SK-N-SH (cell line): ENCODE data around the gene IL4R. TPM values are rescaled to one million over a fixed set of nuclear protein-coding genes. Genes with fewer than 3 reads are reported as not detected.
"Not testable (repeated sequence)": the region's sequence is repeated elsewhere in the genome, so short reads cannot be mapped to it uniquely, and the experiment has no call there.

Experiments used
- CTCF ChIA-PET: fragments of 300-600, 350-600 bp; formaldehyde crosslinking; extraction: SDS; loops from one replicate; lab custom pipeline; 2021; lab: Yijun Ruan, JAX
- POLR2A ChIA-PET: fragments of 350-600 bp; sonication (Branson Sonifier 250); formaldehyde crosslinking; extraction: SDS; loops from one replicate; lab custom pipeline; 2020; ENCODE audit warnings: antibody characterized with exemption, inconsistent platforms; lab: Yijun Ruan, JAX
- DNase-seq: peaks from one replicate; pipeline ENCODE4 v3.0.0; 2012
- H2AFZ ChIP-seq: fragments of 200-600 bp; sonication (generic); 2 replicates; pipeline ENCODE4 v1.8.1; 2016; ENCODE audit warnings: antibody characterized with exemption, mild to moderate bottlenecking, low read depth
- H3F3A ChIP-seq: fragments of 200-600 bp; sonication (generic); replicated peaks from 2 replicates; pipeline ENCODE3; 2016; ENCODE audit warnings: antibody characterized with exemption, mild to moderate bottlenecking; ENCODE audit not compliant: insufficient read depth
- H3K27ac ChIP-seq, 2 experiments: fragments of 200-500 bp in 1 of 2; fragments of 200-600 bp in 1 of 2; sonication (Bioruptor generic) in 1 of 2; sonication (generic), shearing (Covaris generic) in 1 of 2; 2 replicates each; pipeline versions ENCODE4 v1.5.1 to v1.6.1; 2014 to 2016; ENCODE audit warnings: low read depth in 2 of 2, inconsistent platforms in 1 of 2, low read length in 1 of 2, mild to moderate bottlenecking in 1 of 2, mixed read lengths in 1 of 2
- H3K27me3 ChIP-seq: fragments of 200-600 bp; sonication (generic), shearing (Covaris generic); 2 replicates; pipeline ENCODE4 v1.6.1; 2016; ENCODE audit warnings: mixed run types; ENCODE audit not compliant: insufficient read depth
- H3K36me3 ChIP-seq, 2 experiments: fragments of 200-500 bp in 1 of 2; fragments of 200-600 bp in 1 of 2; sonication (Bioruptor generic) in 1 of 2; sonication (generic) in 1 of 2; replicated peaks in 1 of 2; 2 replicates each; pipeline versions ENCODE3 to v1.5.1; 2014 to 2016; ENCODE audit warnings: low read length in 1 of 2, mild to moderate bottlenecking in 1 of 2; ENCODE audit not compliant: insufficient read depth in 2 of 2, control insufficient read depth in 1 of 2
- H3K4me1 ChIP-seq, 2 experiments: fragments of 200-500 bp in 1 of 2; fragments of 200-600 bp in 1 of 2; sonication (Bioruptor generic) in 1 of 2; sonication (generic), shearing (Covaris generic) in 1 of 2; 2 replicates each; pipeline versions ENCODE4 v1.5.1 to v1.6.1; 2014 to 2016; ENCODE audit warnings: low read depth in 1 of 2, low read length in 1 of 2, mixed run types in 1 of 2; ENCODE audit not compliant: insufficient read depth in 2 of 2, control insufficient read depth in 1 of 2
- H3K4me2 ChIP-seq: fragments of 200-600 bp; sonication (generic), shearing (Covaris generic); 2 replicates; pipeline ENCODE4 v1.6.1; 2017; ENCODE audit warnings: mixed run types
- H3K4me3 ChIP-seq, 2 experiments: fragments of 200-500 bp in 1 of 2; fragments of 200-600 bp in 1 of 2; sonication (Bioruptor generic) in 1 of 2; sonication (generic), shearing (Covaris generic) in 1 of 2; 2 replicates each; pipeline versions ENCODE4 v1.5.1 to v1.8.1; 2014 to 2016; ENCODE audit warnings: low read depth in 2 of 2, inconsistent platforms in 1 of 2, low read length in 1 of 2, mild to moderate bottlenecking in 1 of 2, mixed read lengths in 1 of 2, moderate library complexity in 1 of 2
- H3K79me2 ChIP-seq: fragments of 200-600 bp; sonication (generic); 2 replicates; pipeline ENCODE4 v1.8.1; 2017; ENCODE audit warnings: mild to moderate bottlenecking; ENCODE audit not compliant: insufficient read depth
- H3K9ac ChIP-seq: fragments of 200-600 bp; sonication (generic); 2 replicates; pipeline ENCODE4 v1.6.1; 2017; ENCODE audit warnings: mixed run types
- H3K9me2 ChIP-seq: fragments of 200-600 bp; sonication (generic); 2 replicates; pipeline ENCODE4 v1.6.1; 2017; ENCODE audit warnings: mixed run types
- H3K9me3 ChIP-seq: fragments of 200-600 bp; sonication (generic); 2 replicates; pipeline ENCODE4 v1.6.1; 2017; ENCODE audit warnings: mixed run types, mild to moderate bottlenecking, moderate library complexity
- H4K20me1 ChIP-seq: fragments of 200-600 bp; sonication (generic); 2 replicates; pipeline ENCODE4 v1.6.1; 2017; ENCODE audit warnings: mild to moderate bottlenecking, mixed run types; ENCODE audit not compliant: insufficient read depth
- ELF1 ChIP-seq: IDR thresholded peaks from 2 replicates; pipeline ENCODE4 v1.4.0; 2012
- EP300 ChIP-seq, 2 experiments: IDR thresholded peaks; 2 replicates each; pipeline versions ENCODE4 v1.4.0 to v1.6.1; 2012; ENCODE audit warnings: borderline replicate concordance in 1 of 2, low read depth in 1 of 2, low read length in 1 of 2
- EZH2phosphoT487 ChIP-seq: fragments of 200-600 bp; sonication (generic); IDR thresholded peaks from 2 replicates; pipeline ENCODE4 v1.6.1; 2017; ENCODE audit warnings: low read depth, mixed run types, mild to moderate bottlenecking, antibody characterized with exemption, moderate library complexity, borderline replicate concordance
- GABPA ChIP-seq: IDR thresholded peaks from 2 replicates; pipeline ENCODE4 v1.4.0; 2012; ENCODE audit warnings: low read depth, mild to moderate bottlenecking
- GATA2 ChIP-seq: sonication (generic); formaldehyde crosslinking; IDR thresholded peaks from 2 replicates; pipeline ENCODE4 v1.5.0; 2020; ENCODE audit warnings: mild to moderate bottlenecking, missing genetic modification reagents
- JUND ChIP-seq: IDR thresholded peaks from 2 replicates; pipeline ENCODE4 v1.4.0; 2012
- MAX ChIP-seq: IDR thresholded peaks from 2 replicates; pipeline ENCODE4 v1.4.0; 2012; ENCODE audit warnings: low read depth
- NFIC ChIP-seq: IDR thresholded peaks from 2 replicates; pipeline ENCODE4 v1.4.0; 2012; ENCODE audit warnings: borderline replicate concordance
- NRF1 ChIP-seq: IDR thresholded peaks from 2 replicates; pipeline ENCODE4 v1.6.1; 2012; ENCODE audit warnings: low read depth, mild to moderate bottlenecking, low read length
- RCOR1 ChIP-seq: fragments of 150-350 bp; IDR thresholded peaks from 2 replicates; pipeline ENCODE4 v1.6.1; 2017; ENCODE audit warnings: antibody characterized with exemption, low read length
- REST ChIP-seq: IDR thresholded peaks from 2 replicates; pipeline ENCODE4 v1.6.1; 2012; ENCODE audit warnings: mild to moderate bottlenecking, low read depth, low read length, moderate library complexity
- RFX5 ChIP-seq: IDR thresholded peaks from 2 replicates; pipeline ENCODE4 v1.6.1; 2012; ENCODE audit warnings: mild to moderate bottlenecking, improper control_type of control experiment, low read length
- RXRA ChIP-seq: IDR thresholded peaks from 2 replicates; pipeline ENCODE4 v1.4.0; 2012; ENCODE audit warnings: low read depth, mild to moderate bottlenecking, borderline replicate concordance
- TAF1 ChIP-seq: IDR thresholded peaks from 2 replicates; pipeline ENCODE4 v1.6.1; 2012; ENCODE audit warnings: low read depth, mild to moderate bottlenecking, low read length, moderate library complexity, borderline replicate concordance
- TEAD4 ChIP-seq: IDR thresholded peaks from 2 replicates; pipeline ENCODE4 v1.4.0; 2012; ENCODE audit warnings: mild to moderate bottlenecking, borderline replicate concordance; ENCODE audit not compliant: insufficient read depth
- USF2 ChIP-seq: fragments of 150-350 bp; IDR thresholded peaks from 2 replicates; pipeline ENCODE4 v1.6.1; 2017; ENCODE audit warnings: antibody characterized with exemption, low read length, low read depth, borderline replicate concordance
- YY1 ChIP-seq: IDR thresholded peaks from 2 replicates; pipeline ENCODE4 v1.4.0; 2012; ENCODE audit warnings: low read depth, mild to moderate bottlenecking
- ZBTB33 ChIP-seq: IDR thresholded peaks from 2 replicates; pipeline ENCODE4 v1.4.0; 2012; ENCODE audit warnings: low read depth, borderline replicate concordance
- WGBS: methylation state at CpG from one replicate; pipeline ENCODE4 v1.1.6; 2017; ENCODE audit warnings: low lambda C conversion rate; 5-methylcytosine and 5-hydroxymethylcytosine counted together
- polyA plus RNA-seq, 3 experiments: library from polyadenylated mRNA; depleted of rRNA; stranded (reverse); fragments of >200 nt; gene quantifications; 2 replicates each; pipeline ENCODE4 v1.2.3, GENCODE V29; 2012

Gene IL4R
- polyA plus RNA-seq, 1 of the 3 experiments (the other 2 are of a cell fraction) = 16.1 TPM

GRCh38 chr16:27287887-27288286, 25.9 kb upstream of the IL4R start:
- Histone ChIP-seq H3K9ac (no peak overlapping the region), H3K36me3 (no peaks in the 10 kb centered on the region), H3K27ac (no peak overlapping the region), H2AFZ (no peak overlapping the region), H3K4me1 (peaks cover 0 to 11% of the 10 kb centered on the region in 2 experiments; a peak in 1 of 4 replicates), H3F3A (peaks cover 17% of the 10 kb centered on the region), H3K9me3 (no peaks in the 10 kb centered on the region), H3K79me2 (no peaks in the 10 kb centered on the region), H4K20me1 (no peaks in the 10 kb centered on the region), H3K4me2 (no peak overlapping the region), H3K4me3 (no peak overlapping the region), H3K27me3 (no peaks in the 10 kb centered on the region), H3K9me2 (no peaks in the 10 kb centered on the region)
- TF ChIP-seq USF2 (no peak), GATA2 (CRISPR knock-in tag) (no peak), REST (no peak), RXRA (no peak), TAF1 (no peak), NRF1 (no peak), RCOR1 (no peak), YY1 (no peak), GABPA (no peak), NFIC (no peak), EP300 (IDR thresholded peaks at IDR 0.05; ENCODE audit: borderline replicate concordance in 1 of 2, low read depth in 1 of 2, low read length in 1 of 2) (no peak), RFX5 (no peak), JUND (no peak), EZH2phosphoT487 (no peak), MAX (no peak), ELF1 (no peak), TEAD4 (no peak), ZBTB33 (no peak)
- ChIA-PET POLR2A (no interaction called here), CTCF (no interaction called here)
- WGBS = 86% methylated on average over 11 of the region's 11 CpGs
- no peak for DNase-seq

- H3K9ac ChIP-seq, H3K4me2 ChIP-seq, H3K4me3 ChIP-seq, H2AFZ ChIP-seq, DNase-seq, H3K9me2 ChIP-seq, CTCF ChIA-PET, H4K20me1 ChIP-seq, H3K27ac ChIP-seq, H3K9me3 ChIP-seq, H3K27me3 ChIP-seq, H3K36me3 ChIP-seq, POLR2A ChIA-PET, H3K79me2 ChIP-seq: not testable (repeated sequence)
- 84% methylated on average over 6 of the region's 6 CpGs for WGBS
- Histone ChIP-seq H3F3A (peaks cover 17% of the 10 kb centered on the region), H3K4me1 (peaks cover 0 to 11% of the 10 kb centered on the region in 2 experiments; a peak in 1 of 4 replicates)
Observed at GRCh38 chr16:27288313-27288712, 25.5 kb upstream of the IL4R start.
